Thyroid gland (tissue), 4 donors: ENCODE results near the gene EIF4G1. TPM values are rescaled to one million over a fixed set of nuclear protein-coding genes. Genes with fewer than 3 reads are reported as not detected.
A peak's percentile ranks its signal among the peaks of the same experiment; 100 is the strongest.

Source experiments
- DNase-seq, 2 donors: peaks; one replicate each; pipeline ENCODE4 v3.0.0-alpha.2; 2019
- H3K27ac ChIP-seq, 3 donors: fragments of 200-600 bp; sonication (generic); 1 replicate in 2 of 3; 2 replicates in 1 of 3; pipeline ENCODE4 v1.5.1; 2016 to 2019; ENCODE audit warnings: mild to moderate bottlenecking in 1 of 3, moderate library complexity in 1 of 3
- H3K27me3 ChIP-seq: fragments of 200-600 bp; sonication (generic); one replicate; pipeline ENCODE4 v1.5.1; 2019
- H3K36me3 ChIP-seq, 2 donors: fragments of 200-600 bp; sonication (generic); one replicate each; pipeline ENCODE4 v1.5.1; 2016 to 2019
- H3K4me1 ChIP-seq, 2 donors: fragments of 200-600 bp; sonication (generic); one replicate each; pipeline ENCODE4 v1.5.1; 2017 to 2019
- H3K4me3 ChIP-seq, 3 donors: fragments of 200-600 bp; sonication (generic); replicated peaks in 1 of 3; 1 replicate in 2 of 3; 2 replicates in 1 of 3; pipeline ENCODE4 v1.5.1; 2016; ENCODE audit warnings: mild to moderate bottlenecking in 1 of 3
- H3K9me3 ChIP-seq: fragments of 200-600 bp; sonication (generic); one replicate; pipeline ENCODE4 v1.5.1; 2017
- POLR2A ChIP-seq, 2 donors: fragments of 450-650 bp; IDR thresholded peaks; one replicate each; pipeline ENCODE4 v1.6.1; 2017; ENCODE audit warnings: antibody characterized with exemption in 2 of 2, mild to moderate bottlenecking in 2 of 2, moderate library complexity in 1 of 2
- WGBS, 2 donors: methylation state at CpG; one replicate each; pipeline ENCODE4 v1.1.5; 2017; 5-methylcytosine and 5-hydroxymethylcytosine counted together
- intact Hi-C: fragments of 100-400 bp; cut with DNase I; formaldehyde crosslinking; loops from one replicate; pipeline ENCODE4 v1.15.1; 2023
- total RNA-seq, 4 donors: library from RNA; depleted of rRNA; stranded (reverse); fragments of >200 nt; gene quantifications; one replicate each; pipeline ENCODE4 v1.2.3, GENCODE V29; 2016
- TF ChIP-seq, protein P1 (sequence below), 6 experiments: fragments of 200-600 bp in 3 of 6; fragments of 450-650 bp in 3 of 6; sonication (generic) in 3 of 6; IDR thresholded peaks; one replicate each; pipeline ENCODE4 v1.5.1; 2016 to 2019; ENCODE audit warnings: antibody characterized with exemption in 6 of 6, mild to moderate bottlenecking in 2 of 6, inconsistent platforms in 1 of 6, moderate library complexity in 1 of 6

Gene EIF4G1
- total RNA-seq, 4 donors from 2014 or later, result 206 to 418 (median 348) TPM

DNA sequence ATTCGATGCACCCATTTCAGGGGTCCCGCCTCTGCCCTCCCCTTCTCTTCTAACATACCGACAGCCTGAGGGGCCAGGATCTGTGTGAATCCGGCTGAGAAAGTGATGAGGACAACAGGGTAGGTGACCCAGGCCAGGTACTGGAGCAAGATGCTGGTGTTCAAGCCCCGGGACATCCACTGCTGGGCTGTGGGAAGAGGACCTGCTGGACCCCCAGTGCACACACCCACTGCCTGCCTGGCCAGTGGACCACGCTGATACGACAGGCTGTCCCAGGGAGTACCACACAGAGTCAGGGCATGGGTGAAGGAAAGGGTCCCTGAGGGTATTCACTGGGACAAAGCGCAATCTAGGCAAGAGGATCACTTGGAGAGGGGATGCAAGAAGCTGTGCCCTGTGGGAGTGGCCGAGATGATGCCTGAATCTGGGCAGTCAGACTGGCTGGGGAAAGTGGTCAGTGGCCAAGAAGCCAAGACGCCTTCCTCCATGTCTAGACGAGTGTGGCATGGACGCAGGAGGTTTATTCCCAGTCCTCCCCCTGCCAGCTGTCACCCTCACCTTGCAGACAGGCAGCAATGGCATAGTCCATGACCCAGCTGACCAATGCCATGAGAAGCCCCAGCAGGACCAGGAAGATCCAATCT, 43.8 kb downstream of the EIF4G1 start:
- Histone ChIP-seq H3K27me3 (no peaks in the 10 kb centered on the region), H3K27ac (no peak overlapping the region), H3K4me1 (peaks cover 8 to 12% of the 10 kb centered on the region in 2 donors), H3K36me3 (no peaks in the 10 kb centered on the region), H3K4me3 (no peak overlapping the region), H3K9me3 (no peaks in the 10 kb centered on the region)
- 93% methylated on average over 10 to 11 of the region's 12 CpGs for WGBS, 2 donors
- TF ChIP-seq, protein P1, sequence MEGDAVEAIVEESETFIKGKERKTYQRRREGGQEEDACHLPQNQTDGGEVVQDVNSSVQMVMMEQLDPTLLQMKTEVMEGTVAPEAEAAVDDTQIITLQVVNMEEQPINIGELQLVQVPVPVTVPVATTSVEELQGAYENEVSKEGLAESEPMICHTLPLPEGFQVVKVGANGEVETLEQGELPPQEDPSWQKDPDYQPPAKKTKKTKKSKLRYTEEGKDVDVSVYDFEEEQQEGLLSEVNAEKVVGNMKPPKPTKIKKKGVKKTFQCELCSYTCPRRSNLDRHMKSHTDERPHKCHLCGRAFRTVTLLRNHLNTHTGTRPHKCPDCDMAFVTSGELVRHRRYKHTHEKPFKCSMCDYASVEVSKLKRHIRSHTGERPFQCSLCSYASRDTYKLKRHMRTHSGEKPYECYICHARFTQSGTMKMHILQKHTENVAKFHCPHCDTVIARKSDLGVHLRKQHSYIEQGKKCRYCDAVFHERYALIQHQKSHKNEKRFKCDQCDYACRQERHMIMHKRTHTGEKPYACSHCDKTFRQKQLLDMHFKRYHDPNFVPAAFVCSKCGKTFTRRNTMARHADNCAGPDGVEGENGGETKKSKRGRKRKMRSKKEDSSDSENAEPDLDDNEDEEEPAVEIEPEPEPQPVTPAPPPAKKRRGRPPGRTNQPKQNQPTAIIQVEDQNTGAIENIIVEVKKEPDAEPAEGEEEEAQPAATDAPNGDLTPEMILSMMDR (IDR thresholded peaks at IDR 0.05), result no peak
- TF ChIP-seq POLR2A (IDR thresholded peaks at IDR 0.05), result no peak
- no peak for DNase-seq
- intact Hi-C loops, result no loop called here

DNA sequence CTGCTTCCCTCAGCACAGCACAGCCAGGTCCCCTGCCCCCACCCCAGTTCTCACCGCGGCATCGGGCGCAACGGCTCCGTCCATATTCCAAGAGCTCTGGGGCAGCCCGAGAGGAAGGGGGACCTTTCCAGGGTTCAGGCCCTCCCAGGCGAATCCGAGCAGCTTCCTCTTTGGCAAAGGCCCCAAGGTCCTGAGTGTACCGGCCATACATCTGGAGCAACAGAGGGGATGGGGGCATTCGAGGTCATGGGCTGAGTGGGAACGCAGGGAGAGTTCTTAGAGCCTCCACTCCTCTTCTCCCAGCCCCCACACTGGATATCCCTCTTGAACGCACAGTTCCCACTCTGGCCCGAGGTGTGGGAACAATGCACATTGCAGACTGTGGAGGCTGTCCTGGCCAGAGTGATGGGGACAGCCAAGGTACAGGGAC, 44.5 kb downstream of the EIF4G1 start:
- DNase-seq, result no peak
- Histone ChIP-seq H3K4me1 (peaks cover 13 to 17% of the 10 kb centered on the region in 2 donors), H3K9me3 (no peaks in the 10 kb centered on the region), H3K27me3 (no peaks in the 10 kb centered on the region), H3K36me3 (no peaks in the 10 kb centered on the region), H3K4me3 (no peak overlapping the region), H3K27ac (no peak overlapping the region)
- intact Hi-C loops, result no loop called here
- 56 to 78% methylated on average over 6 to 13 of the region's 14 CpGs for WGBS, 2 donors
- no peak for TF ChIP-seq POLR2A (IDR thresholded peaks at IDR 0.05)
- TF ChIP-seq, protein P1 (IDR thresholded peaks at IDR 0.05), result no peak

DNA sequence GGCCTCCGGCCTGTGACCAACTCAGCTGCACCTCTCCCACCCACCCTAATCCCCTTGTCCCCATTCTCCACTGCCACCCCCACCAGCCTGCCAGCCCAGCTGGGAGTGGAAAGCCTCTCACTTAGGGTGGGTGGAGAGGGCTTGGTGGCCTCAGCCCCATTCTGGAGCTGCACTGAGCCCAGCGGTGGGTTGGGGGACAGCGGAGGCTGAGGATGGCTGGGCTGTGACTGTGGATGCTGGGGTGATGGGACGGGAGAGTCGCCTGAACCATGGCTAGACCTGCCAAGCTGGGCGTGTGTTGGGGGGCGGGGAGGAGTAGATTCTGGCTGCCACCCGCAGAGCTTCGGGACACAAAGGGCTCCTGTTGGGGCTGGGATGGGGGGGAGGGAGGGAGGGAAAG, 45.2 kb downstream of the EIF4G1 start:
- intact Hi-C loops, result no loop called here
- DNase-seq, result no peak
- Histone ChIP-seq H3K9me3 (no peaks in the 10 kb centered on the region), H3K4me3 (no peak overlapping the region), H3K27ac (no peak overlapping the region), H3K4me1 (peaks cover 20 to 23% of the 10 kb centered on the region in 2 donors), H3K27me3 (no peaks in the 10 kb centered on the region), H3K36me3 (no peaks in the 10 kb centered on the region)
- TF ChIP-seq POLR2A (IDR thresholded peaks at IDR 0.05), result no peak
- TF ChIP-seq, protein P1 (IDR thresholded peaks at IDR 0.05), result no peak
- WGBS, 2 donors, result 72 to 79% methylated on average over 9 of the region's 9 CpGs

DNA sequence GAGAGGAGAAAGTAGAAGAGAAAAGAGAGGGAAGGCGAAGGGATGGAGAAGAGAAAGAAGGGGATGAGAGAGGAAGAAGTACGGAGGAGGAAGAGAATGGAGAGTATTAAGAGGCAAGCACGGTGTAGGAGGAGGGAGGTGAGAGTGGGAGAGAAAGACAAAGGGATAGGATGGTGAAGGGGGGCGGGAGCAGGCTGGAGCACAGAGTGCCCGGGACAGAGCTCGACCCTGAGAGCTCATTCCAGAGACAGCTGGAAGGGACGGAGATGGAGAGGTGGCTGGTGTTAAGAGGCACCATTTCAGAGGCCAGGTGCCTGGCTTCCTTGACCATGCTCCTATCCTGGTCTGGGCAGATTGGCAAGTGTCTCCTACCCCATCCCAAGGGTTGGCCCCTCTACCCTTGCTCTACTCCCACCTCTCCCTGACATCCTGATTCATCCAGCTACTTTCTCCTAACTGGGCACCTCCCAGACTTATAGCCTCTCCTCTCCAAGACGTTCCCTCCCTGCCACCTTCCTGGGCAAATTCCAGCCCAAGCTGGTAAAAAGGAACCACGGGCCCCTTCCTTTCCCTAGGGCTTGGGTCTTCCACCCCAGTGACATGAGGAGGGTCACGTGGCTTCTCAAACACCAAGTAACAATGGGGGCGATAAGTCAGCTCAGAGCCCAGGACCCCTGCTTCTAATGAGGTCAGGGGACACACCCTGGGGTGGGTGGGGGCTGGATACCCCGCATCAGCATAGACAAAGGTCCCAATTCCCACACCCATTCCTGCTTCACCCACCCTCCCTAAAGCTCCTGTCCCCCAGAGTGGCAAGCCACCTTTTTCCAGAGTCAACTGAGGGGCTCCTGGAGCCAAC, 45.9 kb downstream of the EIF4G1 start:
- intact Hi-C loops, result no loop called here
- WGBS, 2 donors, result 72 to 77% methylated on average over 12 of the region's 12 CpGs
- no peak for TF ChIP-seq POLR2A (IDR thresholded peaks at IDR 0.05)
- TF ChIP-seq, protein P1 (IDR thresholded peaks at IDR 0.05), result no peak

More for the DNA sequence above, 45.9 kb downstream of the EIF4G1 start:
- Histone ChIP-seq H3K9me3 (no peaks in the 10 kb centered on the region), H3K4me3 (peak overlapping the region in 1 of 3 donors; percentile 85), H3K27ac (no peak overlapping the region), H3K27me3 (no peaks in the 10 kb centered on the region), H3K4me1 (peaks cover 21 to 26% of the 10 kb centered on the region in 2 donors), H3K36me3 (no peaks in the 10 kb centered on the region)
- no peak for DNase-seq
